AG10803 (cell line): ENCODE data around the gene UTP14A.

Source experiments
- DNase-seq: peaks from one replicate; pipeline ENCODE4 v3.0.0; 2010; ENCODE audit warnings: low read depth
- H3K4me3 ChIP-seq: 2 replicates; pipeline ENCODE4 v1.5.1; 2011; ENCODE audit warnings: mild to moderate bottlenecking, low read length, control low read depth
- CTCF ChIP-seq: conservative IDR thresholded peaks from 2 replicates; pipeline ENCODE4 v1.5.1; 2011; ENCODE audit warnings: mild to moderate bottlenecking, low read length, control low read depth, inconsistent platforms

Gene UTP14A

GRCh38 chrX:129932821-129933321, 26.9 kb downstream of the UTP14A start:
- H3K4me3 ChIP-seq: peak overlapping the region; percentile 39
- DNase-seq: no peak
- TF ChIP-seq CTCF: no peak

DNA sequence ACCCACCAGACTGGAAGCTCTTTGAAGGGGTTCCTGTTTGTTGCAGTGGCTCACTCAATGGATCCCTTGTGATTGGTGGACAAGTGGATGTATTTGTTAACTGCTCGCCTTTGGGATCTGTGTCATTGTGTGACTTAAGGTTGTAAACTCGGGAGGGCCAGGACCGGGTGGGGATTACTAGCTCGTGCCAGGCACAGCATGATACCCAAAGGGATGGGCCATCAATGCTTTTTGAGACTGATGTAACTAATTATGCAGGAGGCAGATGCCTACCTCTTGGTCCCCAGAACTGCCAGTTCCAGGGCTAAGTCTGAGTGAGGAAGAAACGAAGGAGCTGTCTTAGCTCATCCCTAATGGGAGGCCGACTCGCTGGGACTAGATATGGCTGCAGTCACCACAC, 27.7 kb downstream of the UTP14A start:
- no peak for TF ChIP-seq CTCF
- H3K4me3 ChIP-seq: no peak overlapping the region
- DNase-seq: no peak

- no peak overlapping the region for H3K4me3 ChIP-seq
- DNase-seq: no peak
- no peak for TF ChIP-seq CTCF
Measured at GRCh38 chrX:129934461-129934860, 28.5 kb downstream of the UTP14A start.

DNA sequence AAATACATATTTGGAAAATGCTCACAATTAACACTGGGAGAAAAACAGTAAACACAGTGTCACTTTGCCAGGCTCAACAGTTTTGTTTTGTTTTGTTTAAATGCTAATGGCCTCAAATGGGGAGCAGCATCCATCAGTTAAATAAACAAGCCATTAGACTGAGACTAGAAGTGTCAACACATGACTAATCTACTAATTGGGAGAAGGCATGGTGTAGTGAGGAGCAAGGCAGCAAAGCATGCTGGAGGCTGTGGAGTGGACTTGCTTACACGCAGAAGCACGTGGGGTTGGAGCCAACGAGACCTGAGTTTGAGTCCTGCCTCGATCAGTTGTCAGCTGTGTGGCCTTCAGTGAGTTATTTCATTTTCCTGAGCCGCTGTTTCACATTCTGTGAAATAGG, 29.0 kb downstream of the UTP14A start:
- no peak for DNase-seq
- TF ChIP-seq CTCF: no peak
- no peak overlapping the region for H3K4me3 ChIP-seq

GRCh38 chrX:129938081-129938480, 32.1 kb downstream of the UTP14A start:
- no peak overlapping the region for H3K4me3 ChIP-seq
- no peak for TF ChIP-seq CTCF
- no peak for DNase-seq

DNA sequence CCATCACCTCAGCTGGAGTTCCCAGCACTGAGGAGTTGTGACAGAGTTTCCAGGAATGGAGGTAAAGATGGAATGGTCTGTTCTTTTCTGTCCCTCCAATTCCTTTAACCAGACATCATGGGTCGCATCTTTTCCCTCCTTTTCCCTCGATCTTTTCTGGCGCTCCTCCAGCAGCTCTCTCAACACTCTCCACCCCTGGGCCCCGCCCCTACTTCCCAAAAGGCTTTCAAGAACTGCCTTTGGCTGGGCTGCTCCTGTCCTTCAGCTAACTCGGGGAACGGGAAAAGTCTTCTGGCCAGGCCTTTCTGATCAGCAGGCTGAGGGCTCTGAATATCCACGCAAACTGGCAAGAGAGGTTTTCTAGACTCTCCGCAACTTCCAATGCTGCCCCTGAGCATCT, 34.0 kb downstream of the UTP14A start:
- no peak overlapping the region for H3K4me3 ChIP-seq
- no peak for TF ChIP-seq CTCF
- DNase-seq: no peak

DNA sequence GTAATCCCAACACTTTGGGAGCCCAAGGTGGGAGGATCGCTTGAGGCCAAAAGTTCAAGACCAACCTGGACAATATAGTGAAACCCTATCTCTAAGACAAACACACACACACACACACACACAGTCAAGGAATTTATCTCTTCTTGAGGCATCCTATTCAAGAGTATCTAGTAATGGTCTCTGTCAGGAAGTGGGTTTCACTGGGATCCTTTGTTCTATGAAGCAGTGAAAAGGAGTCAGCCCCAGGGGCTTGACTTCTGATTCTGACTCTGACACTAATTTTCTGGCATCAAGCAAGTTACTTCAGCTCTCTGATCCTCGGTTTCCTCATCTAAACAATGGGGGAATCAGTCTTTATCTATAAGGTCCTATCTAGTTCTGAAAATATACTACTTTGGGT, 34.8 kb downstream of the UTP14A start:
- no peak overlapping the region for H3K4me3 ChIP-seq
- DNase-seq: no peak
- TF ChIP-seq CTCF: no peak
